ENCODE measurements around the gene SLC9A6.

DNA sequence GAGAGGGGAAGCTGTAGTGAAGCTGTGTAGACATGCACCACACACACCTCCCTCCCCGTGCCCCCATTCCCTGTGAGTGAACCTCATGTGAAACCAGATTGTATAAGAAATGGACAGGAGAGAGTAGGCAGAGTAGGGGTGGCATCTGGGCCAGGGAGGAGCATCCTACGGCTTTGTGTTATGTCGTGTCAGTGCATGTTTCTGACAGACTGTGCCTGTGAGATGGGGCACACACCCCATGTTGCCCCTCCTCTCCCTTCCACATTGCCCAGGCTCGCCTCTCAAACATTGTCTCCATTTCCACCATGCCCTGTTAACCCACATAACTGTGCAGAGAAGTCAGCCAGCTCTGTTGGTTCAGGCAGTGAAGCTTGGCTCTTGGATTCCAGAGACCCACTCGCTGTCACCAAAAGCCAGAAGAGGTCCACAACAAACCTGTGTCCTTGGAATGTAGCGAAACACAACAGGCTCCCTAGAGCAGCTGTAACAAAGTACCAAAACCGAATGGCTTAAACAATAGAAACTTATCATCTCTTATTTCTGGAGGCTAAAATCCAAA, 56.1 kb downstream of the SLC9A6 start:
- no peak for TF ChIP-seq EZH2phosphoT487 (IDR thresholded peaks at IDR 0.05; ENCODE audit: low read length)
- TF ChIP-seq, protein P1, sequence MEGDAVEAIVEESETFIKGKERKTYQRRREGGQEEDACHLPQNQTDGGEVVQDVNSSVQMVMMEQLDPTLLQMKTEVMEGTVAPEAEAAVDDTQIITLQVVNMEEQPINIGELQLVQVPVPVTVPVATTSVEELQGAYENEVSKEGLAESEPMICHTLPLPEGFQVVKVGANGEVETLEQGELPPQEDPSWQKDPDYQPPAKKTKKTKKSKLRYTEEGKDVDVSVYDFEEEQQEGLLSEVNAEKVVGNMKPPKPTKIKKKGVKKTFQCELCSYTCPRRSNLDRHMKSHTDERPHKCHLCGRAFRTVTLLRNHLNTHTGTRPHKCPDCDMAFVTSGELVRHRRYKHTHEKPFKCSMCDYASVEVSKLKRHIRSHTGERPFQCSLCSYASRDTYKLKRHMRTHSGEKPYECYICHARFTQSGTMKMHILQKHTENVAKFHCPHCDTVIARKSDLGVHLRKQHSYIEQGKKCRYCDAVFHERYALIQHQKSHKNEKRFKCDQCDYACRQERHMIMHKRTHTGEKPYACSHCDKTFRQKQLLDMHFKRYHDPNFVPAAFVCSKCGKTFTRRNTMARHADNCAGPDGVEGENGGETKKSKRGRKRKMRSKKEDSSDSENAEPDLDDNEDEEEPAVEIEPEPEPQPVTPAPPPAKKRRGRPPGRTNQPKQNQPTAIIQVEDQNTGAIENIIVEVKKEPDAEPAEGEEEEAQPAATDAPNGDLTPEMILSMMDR (IDR thresholded peaks at IDR 0.05; ENCODE audit: low read length) = no peak
